Neuron (in vitro differentiated cells): ENCODE data around the gene OMG.

ENCODE experiments used
- H2AFZ ChIP-seq: one replicate; pipeline ENCODE4 v1.6.1; 2013; ENCODE audit warnings: low read depth, mild to moderate bottlenecking, inconsistent platforms, low read length, moderate library complexity
- H3K27me3 ChIP-seq: one replicate; pipeline ENCODE4 v1.6.1; 2013; ENCODE audit warnings: low read length; ENCODE audit not compliant: insufficient read depth
- H3K36me3 ChIP-seq: one replicate; pipeline ENCODE4 v1.6.1; 2013; ENCODE audit warnings: low read length; ENCODE audit not compliant: insufficient read depth
- H3K4me1 ChIP-seq: one replicate; pipeline ENCODE4 v1.6.1; 2013; ENCODE audit warnings: low read length; ENCODE audit not compliant: insufficient read depth
- H3K4me3 ChIP-seq: 2 replicates; pipeline ENCODE4 v1.5.1; 2013; ENCODE audit warnings: mild to moderate bottlenecking, low read length, moderate library complexity
- H3K9me3 ChIP-seq: one replicate; pipeline ENCODE4 v1.6.1; 2013; ENCODE audit warnings: low read length

The OMG gene

DNA sequence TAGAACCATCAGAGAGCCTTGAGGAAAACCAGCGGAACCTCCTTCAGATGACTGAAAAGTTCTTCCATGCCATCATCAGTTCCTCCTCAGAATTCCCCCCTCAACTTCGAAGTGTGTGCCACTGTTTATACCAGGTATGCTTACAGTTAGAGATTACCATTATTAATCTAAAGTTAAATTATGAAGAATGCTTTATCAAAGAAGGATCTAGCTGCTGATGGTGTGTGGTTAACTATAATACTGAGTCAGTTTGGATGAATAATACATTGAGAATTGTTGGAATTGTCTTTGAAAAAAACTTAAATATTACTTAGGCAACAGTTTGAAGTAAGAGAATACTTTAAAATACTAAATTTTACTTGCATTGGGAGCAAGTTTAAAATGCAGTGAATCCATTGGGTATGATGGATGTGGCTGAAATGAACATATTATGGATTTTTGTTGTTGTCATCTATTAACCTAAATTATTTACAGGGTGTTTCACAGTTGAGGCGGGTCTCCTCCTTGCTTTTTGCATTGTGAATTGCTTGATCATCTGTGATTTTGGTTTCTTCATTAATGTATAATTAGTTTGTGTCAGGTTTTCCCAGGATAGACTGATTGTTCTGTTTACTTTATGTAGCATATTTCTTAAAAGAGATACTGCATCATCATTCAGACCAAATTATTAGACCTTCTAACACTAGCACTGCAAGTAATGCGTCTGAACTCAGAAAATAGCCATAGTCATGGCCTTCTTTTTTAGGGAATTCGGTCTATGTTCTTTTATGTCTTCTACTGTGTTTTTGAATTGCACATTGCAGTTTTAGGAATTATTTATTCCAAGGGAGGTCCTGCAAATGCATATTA lies 47.8 kb downstream of the OMG start:
- Histone ChIP-seq H2AFZ (no peak overlapping the region), H3K4me1 (no peaks in the 10 kb centered on the region), H3K36me3 (peaks cover 54% of the 10 kb centered on the region), H3K9me3 (no peaks in the 10 kb centered on the region), H3K27me3 (no peaks in the 10 kb centered on the region), H3K4me3 (no peak overlapping the region)
